SK-MEL-5 (cell line): Measurements from ENCODE around the gene BORCS5. TPM values are rescaled to one million over a fixed set of nuclear protein-coding genes. Genes with fewer than 3 reads are reported as not detected.
A peak's percentile ranks its signal among the peaks of the same experiment; 100 is the strongest.

Source experiments
- DNase-seq: peaks from one replicate; pipeline ENCODE4 v3.0.0-alpha.2; 2016; ENCODE audit warnings: low read depth, low spot score
- in situ Hi-C: cut with HindIII; loops from 2 replicates; pipeline ENCODE4 v1.10.0; 2016; ENCODE audit warnings: low sequenced_read_pairs, high pct_unique_total_duplicates, low pct_unique_long_range_greater_than_20kb
- total RNA-seq: library from RNA; depleted of rRNA; stranded (reverse); fragments of >200 nt; shearing (Covaris generic); gene quantifications from 2 replicates; pipeline ENCODE4 v1.2.3, GENCODE V29; 2014

The BORCS5 gene
- total RNA-seq, 1 experiment from 2014 or later: 13.2 TPM

DNA sequence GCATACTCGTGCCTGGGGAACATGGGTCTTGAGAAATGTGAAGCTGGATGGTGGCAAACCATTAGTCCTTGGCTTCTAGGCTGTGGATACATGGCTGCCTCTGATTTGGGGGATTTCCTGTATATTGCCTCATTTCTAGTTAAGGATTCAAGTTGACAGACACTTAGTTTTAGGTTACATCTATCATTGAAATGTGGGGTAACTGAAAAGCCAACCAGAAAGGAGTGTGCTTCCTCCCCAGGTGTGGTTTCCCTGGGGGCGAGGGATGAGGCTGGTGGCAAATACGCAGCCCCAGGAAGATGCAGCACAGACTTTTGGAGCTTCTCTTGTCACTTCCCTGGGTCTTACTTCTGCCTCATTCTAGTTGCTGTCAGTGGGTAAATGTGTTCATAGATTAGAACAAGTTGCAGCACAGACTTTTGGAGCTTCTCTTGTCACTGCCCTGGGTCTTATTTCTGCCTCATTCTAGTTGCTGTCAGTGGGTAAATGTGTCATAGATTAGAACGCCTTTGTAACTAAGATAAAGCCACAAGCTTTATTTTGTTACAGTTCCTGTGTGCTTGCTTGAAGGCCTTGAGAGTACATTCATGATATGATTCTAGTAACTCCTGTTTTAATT, 85.1 kb downstream of the BORCS5 start:
- in situ Hi-C loops: no loop called here
- no peak for DNase-seq

DNA sequence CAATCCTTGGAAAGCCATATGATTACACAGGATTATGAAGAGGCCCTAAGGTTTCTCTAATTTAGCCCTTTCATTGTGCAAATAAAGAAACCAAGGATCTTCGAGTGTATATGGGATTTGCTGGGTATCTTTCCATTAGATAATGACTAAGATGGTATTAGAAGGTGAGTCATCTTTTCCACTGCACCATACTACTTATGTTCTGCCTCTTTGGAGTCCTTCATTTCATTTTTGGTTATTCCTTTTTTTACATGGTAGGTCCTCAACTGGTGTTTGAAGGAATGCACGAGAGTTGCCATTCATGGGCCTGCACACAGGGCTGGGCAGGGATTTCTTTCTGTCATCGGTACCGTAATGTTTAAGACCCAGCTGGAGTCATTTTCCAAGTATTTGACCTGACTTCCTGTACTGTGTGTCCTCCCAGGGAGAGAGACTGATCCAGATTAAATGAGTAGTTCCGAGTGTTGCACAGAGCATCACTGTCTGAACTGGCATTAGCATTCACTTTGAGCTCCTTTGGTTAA, 85.7 kb downstream of the BORCS5 start:
- no peak for DNase-seq
- in situ Hi-C loops: no loop called here

DNA sequence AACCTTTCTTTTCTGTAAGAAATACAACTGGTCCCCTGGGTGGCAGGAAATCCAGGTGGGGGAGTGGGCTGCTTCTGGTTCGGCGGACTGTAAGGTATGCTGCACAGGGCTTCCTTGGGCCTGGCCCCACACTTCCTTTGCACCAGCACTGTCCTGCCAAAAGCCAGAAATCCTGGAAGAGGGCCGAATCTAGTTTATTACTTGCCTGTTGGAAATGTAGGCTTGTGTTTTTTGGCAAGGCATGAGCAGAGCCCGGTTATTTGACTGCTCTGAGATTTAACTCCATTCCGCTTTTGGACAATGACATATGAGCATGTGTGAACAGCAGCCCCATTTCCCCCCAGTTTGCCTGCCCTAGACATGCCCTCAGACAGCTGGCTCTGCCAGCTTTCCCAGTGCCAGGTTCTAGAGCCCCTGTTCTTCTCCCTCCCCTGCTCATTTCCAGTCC, 86.6 kb downstream of the BORCS5 start:
- DNase-seq: no peak

DNA sequence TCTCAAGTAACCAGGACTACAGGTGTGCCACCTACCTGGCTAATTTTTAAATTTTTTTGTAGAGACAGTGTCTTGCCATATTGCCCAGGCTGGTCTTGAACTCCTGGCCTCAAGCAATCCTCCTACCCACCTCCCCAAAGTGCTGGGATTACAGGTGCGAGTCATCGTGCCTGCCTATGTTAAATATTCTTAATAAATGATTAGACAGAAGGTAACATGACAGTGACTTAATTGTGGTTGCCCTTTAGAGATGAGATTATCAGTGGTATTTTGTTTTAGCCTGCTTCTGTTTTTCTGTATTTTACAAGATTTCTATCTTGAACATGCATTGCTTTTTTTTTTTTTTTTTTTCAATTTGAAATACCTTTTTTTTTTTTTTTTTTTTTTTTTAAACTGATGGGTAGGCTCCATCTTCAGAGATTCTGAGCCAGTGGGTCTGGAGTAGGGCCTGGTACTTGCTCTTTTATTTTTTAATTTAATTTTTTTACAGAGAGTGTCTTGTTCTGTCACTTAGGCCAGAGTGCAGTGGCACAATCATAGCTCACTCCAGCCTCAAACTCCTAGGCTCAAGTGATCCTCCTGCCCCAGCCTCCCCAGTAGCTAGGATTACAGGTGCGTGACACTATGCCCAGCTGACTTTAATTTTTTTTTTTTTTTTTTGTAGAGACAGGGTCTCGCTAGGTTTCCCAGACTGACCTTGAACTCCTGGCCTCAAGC, 88.4 kb downstream of the BORCS5 start:
- in situ Hi-C loops: no loop called here
- DNase-seq: no peak

More for the DNA sequence above, 86.6 kb downstream of the BORCS5 start:
- in situ Hi-C loops: no loop called here

DNA sequence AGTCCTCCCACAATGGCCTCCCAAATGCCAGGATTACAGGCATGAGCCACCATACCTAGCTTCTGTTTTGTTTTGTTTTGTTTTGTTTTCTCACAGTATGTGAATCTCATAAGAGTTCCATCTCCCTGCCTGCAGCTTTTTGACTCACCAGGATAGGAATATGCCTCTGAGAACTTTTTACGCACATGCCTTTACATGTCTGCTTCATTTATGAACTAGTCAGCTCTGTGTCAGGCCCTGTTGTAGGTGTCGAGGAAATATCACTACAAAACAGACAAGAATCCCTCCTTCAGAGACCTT, 89.0 kb downstream of the BORCS5 start:
- in situ Hi-C loops: no loop called here
- DNase-seq: no peak

DNA sequence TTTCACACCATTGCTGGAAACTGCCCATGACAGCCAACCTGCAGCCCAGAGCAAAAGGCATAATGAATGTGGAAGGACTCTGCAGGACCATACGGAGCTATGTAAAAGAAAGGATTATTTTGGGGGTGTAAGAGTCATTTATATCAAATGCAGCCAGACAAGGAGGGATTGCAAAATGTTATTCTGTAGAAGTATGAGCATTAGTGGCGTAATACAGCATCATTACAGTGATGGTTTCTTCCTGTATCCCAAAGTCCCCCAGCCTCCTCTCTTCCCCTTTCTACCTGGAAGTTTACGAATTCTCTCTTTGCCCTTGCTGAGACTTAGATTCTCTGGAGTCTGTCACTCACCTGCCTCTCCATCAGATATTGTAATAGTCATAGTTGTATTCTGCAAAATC, 89.9 kb downstream of the BORCS5 start:
- in situ Hi-C loops: no loop called here
- no peak for DNase-seq

DNA sequence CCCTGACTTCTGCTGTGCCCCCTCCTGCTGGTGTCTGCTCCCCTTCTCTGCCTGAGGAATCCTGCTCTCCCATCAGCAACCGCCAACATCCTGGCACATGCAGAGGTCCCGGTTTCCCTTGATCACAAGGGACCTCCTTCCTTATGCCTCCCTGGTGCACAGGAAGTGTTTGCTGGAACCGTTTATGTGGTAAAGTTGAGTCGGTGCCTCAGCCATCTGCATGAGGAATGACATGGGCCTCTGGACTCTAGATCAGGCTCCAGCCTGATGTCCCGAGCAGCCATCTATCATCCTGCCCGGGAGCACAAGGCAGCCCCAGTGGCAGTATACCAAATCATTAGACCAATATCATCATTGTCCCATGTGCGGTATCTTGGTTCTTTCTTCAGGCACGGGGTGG, 90.4 kb downstream of the BORCS5 start:
- DNase-seq: no peak
- in situ Hi-C loops: no loop called here

DNA sequence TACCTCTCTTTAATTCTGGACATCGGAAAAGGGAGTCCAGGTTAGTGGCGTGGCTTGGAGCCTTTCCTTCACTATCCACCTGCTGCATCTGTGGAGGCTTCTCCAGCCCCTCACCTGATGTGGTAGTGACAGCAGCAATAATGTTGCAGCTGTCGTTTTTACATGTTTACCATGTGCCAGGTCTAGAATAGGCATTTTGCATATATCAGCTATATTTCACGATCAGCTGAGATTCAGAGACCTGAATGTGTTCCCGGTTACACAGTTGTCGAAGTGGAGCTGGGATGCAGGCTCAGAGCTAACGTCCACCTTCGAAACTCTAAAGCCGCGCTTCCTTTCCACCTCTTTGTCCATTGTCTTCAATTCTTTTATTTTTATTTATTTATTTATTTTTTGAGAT, 91.0 kb downstream of the BORCS5 start:
- DNase-seq: no peak
- in situ Hi-C loops: no loop called here

DNA sequence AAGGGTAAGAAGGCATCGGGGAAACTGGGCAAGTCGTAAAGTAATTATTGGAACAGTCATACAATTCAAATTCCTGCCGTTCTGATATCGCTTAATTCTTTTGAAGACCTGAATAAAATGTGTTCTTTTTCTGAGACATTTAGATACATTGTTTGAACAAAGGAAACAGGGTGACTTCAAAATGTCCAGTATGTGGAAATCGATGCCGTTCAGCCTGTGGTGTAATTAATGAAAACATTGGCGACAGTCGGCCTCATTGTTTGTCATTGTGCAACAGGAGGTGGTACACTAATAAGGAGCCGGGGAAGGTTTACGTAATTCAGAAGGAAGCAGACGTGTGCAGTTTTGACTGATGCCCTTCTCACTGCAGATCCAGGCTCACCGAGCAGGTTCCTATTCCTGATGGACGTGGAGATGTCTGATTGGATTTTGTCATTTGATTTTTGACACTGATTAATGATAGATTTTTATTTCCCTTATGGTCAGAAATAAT, 92.7 kb downstream of the BORCS5 start:
- in situ Hi-C loops: no loop called here
- no peak for DNase-seq

DNA sequence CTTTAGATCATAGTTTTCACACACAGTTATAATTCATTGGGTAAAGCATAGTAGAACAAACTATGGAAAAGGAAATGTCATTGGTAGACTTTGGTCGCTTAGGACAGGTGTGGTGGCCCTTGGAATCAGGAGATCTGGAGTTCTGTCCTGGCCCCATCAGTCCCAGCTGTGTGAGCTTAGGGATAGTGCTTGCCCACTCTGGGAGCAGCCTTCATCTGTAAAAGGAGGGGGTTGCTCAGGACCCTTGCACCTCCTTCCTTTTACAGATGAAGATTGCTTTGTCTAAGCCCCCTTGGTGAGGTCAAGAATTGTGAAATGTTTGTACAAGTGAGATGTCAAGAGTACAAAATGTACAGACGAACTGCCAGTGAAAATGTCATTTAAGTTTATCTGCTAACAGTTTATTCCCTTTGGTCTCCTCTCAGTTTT, 93.2 kb downstream of the BORCS5 start:
- DNase-seq: no peak
- in situ Hi-C loops: no loop called here

DNA sequence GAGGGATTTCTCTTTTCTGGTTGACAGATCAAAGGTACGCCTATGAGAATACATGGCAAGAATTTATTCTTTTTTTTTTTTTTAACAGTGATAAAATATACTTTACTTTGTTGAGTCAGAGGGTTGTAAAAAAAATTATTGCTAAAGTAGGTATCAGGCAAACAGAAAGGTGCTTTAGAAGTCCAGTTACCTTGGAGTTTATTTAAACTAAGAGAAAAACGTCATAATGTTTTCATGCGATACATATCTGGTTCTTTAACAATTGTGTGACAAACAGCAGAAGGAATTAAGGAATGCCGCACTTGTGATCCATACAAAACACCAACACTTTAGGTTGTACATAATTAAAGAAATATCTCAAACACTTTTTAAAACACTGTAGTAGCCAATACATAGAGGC, 94.2 kb downstream of the BORCS5 start:
- in situ Hi-C loops: no loop called here
- no peak for DNase-seq

DNA sequence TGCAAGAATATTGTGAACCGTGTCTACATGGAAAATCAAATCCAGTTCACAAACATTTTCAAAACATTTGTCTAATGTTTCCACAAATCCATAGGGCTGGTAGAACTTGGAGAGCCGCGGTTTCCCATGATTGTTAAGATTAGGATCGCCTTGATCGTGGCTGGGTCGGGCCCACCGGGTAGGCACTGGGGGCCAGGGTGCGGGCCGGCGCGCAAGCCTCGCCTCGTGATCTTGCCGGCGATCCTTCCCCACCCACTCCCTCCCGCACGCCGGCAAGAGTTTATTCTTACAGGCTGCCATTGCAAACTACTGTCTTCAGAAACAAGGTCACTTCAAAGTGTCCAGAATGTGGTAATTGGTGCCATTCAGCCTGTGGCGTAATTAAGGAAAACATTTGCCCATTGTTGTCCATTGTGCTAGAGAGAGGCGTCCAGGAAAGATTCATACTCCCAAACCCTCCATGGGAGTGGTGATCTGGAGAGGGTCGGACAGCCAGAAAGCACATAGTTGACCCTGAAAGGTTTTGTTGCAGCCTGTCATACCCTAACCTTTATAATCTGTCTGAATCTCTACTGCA, 95.5 kb downstream of the BORCS5 start:
- no peak for DNase-seq
- in situ Hi-C loops: no loop called here

DNA sequence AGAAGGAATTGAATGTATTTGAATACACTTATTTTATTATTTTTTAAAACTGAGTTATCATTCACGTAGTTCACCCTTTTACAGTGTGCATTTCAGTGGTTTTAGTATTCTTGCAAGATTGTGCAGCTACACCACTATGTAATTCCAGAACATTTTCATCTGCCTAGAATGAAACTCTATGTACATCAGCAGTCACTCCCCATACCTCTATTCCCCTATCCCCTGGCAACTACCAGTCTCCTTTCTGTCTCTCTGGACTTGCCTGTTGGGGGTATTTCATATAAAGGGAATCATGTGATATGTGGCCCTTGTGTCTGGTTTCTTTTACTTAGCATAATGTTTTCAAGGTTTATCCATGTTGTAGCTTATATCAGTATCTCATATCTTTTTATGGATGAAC, 96.8 kb downstream of the BORCS5 start:
- in situ Hi-C loops: no loop called here
- DNase-seq: no peak

DNA sequence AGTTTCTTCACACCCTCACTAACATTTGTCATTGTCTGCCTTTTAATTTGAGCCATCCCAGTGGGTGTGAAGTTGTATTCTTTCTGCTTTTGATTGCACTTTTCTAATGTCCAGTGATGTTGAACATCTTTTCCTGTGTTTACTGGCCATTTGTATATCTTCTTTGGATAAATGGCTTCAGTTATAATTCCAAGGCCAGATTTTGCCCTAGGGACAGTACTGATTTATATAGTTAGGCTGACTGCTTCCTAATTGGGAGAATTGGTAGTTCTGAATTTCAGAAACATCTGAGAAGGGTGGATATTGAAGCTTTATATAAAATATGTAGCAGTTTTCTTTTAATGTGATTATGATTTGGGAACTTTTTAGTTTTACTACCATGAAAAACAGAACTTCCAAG, 97.4 kb downstream of the BORCS5 start:
- in situ Hi-C loops: no loop called here
- DNase-seq: no peak

DNA sequence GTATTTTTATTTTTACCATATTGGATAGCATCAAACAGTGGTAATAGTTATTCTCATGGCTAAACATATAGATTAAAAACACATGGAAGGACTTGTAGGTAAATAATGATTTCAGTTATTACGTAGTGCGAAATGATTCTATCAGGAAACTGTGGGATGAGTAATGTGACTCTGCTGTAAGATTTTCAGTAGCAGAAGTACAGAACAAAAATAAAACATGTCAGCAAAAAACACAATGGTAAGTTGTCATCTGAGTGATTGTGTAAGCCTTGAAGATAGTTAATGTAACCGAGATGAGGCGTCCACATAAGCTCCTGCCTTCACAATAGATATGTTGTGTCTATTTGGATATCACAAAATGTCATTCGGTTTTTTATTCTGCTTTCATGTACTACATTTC, 99.8 kb downstream of the BORCS5 start:
- in situ Hi-C loops: no loop called here
- peak; percentile 86 for DNase-seq

DNA sequence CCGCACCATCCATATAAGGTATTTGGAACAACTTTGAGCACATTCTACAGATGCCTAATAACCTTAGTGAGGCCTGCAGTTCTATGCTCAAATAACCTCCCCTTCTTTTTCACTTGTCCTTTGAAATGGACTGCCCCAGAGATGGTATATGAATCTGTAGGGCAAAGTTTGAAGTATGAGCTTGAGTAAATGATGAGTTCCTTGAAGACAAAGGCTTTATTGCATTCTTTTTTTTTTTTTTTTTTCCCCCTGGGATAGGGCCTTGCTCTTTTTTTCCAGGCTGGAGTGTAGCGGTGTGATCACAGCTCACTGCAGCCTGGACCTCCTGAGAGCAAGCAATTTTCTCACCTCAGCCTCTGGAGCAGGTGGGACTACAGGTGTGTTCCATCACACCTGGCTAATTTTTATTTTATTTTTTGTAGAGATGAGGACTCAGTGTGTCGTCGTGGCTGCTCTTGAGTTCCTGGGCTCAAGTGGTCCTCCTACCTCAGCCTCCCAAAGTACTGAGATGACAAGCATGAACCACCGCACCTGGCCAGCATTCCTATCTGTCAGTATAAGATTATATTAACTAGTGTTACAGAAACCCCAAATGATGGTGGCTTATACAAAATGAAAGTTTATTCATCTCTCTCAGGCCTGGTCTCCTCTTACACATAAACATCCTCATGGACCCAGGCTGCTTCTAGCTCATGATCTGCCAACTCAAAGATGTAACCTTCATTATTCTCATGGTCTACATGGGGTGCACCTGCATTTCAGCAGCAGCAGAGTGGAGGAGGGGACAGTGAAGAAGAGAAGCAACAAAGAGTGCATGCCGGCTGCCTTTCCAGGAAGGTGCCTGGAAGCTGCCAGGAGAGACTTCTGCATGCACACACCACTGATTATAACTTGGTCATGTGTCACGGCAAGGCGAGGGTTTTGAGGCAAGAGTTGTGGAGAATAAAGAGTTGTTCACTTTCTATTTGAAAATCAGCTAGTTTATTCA, 104.4 kb downstream of the BORCS5 start:
- in situ Hi-C loops: no loop called here
- DNase-seq: no peak

DNA sequence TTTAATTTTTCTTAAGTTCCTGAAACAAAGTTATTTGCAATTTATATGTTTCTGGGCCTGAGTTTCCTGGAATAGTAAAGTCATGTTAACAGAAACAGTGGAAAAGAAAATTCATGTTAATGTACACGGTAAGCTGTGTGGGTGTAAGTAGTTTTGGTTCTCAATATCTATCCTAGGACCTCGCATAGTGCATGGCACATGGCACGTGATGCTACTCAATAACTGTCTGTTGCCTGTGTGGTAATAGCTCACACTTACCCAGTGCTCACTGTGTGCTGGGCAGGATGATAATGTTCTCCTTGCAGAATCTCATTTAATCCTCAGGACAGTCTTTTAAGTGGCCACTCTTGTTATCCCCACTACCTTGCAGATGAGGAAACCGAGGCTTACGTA, 105.0 kb downstream of the BORCS5 start:
- in situ Hi-C loops: no loop called here
- DNase-seq: no peak

DNA sequence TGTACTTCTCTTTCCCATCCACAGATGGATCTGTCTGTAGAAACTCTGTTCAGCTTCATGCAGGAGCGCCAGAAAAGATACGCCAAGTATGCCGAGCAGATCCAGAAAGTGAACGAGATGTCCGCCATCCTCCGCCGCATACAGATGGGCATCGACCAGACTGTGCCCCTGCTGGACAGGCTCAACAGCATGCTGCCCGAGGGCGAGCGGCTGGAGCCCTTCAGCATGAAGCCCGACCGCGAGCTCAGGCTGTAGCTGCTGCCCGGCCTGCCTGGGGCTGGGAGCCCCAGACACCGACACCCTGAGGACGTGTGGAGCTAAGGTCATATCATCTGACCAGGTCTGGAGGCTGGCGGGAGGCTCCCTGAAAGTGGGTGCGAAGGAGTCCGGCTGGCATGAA, 108.6 kb downstream of the BORCS5 start:
- in situ Hi-C loops: no loop called here
- DNase-seq: no peak
